ENCODE measurements around the gene MEPE. TPM values are rescaled to one million over a fixed set of nuclear protein-coding genes. Genes with fewer than 3 reads are reported as not detected.

Gene MEPE
- total RNA-seq, 1 experiment from 2014 or later, result not detected

- no TSS peak for BruUV-seq (replicated peaks)
- DNase-seq (ENCODE audit: low read depth, low spot score), result no peak
- POLR2A ChIA-PET, result no interaction called here
- intact Hi-C loops (cut with micrococcal nuclease; ENCODE audit: unreplicated experiment) (no loop called here), in situ Hi-C loops (cut with HindIII; ENCODE audit: low pct_unique_long_range_greater_than_20kb, low sequenced_read_pairs) (no loop called here)
- CTCF ChIA-PET, result no interaction called here
- ATAC-seq, result no peak
- TF ChIP-seq SIN3A (IDR thresholded peaks at IDR 0.05; ENCODE audit: borderline replicate concordance, insufficient read depth, low read depth, low read length) (no peak), POLR2AphosphoS5 (IDR thresholded peaks at IDR 0.05; ENCODE audit: low read depth, low read length) (no peak)
- TF ChIP-seq, protein P1, sequence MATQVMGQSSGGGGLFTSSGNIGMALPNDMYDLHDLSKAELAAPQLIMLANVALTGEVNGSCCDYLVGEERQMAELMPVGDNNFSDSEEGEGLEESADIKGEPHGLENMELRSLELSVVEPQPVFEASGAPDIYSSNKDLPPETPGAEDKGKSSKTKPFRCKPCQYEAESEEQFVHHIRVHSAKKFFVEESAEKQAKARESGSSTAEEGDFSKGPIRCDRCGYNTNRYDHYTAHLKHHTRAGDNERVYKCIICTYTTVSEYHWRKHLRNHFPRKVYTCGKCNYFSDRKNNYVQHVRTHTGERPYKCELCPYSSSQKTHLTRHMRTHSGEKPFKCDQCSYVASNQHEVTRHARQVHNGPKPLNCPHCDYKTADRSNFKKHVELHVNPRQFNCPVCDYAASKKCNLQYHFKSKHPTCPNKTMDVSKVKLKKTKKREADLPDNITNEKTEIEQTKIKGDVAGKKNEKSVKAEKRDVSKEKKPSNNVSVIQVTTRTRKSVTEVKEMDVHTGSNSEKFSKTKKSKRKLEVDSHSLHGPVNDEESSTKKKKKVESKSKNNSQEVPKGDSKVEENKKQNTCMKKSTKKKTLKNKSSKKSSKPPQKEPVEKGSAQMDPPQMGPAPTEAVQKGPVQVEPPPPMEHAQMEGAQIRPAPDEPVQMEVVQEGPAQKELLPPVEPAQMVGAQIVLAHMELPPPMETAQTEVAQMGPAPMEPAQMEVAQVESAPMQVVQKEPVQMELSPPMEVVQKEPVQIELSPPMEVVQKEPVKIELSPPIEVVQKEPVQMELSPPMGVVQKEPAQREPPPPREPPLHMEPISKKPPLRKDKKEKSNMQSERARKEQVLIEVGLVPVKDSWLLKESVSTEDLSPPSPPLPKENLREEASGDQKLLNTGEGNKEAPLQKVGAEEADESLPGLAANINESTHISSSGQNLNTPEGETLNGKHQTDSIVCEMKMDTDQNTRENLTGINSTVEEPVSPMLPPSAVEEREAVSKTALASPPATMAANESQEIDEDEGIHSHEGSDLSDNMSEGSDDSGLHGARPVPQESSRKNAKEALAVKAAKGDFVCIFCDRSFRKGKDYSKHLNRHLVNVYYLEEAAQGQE (IDR thresholded peaks at IDR 0.05; ENCODE audit: insufficient read depth in 1 of 2, low read depth in 2 of 2, low read length in 1 of 2), result no peak
- TF ChIP-seq, protein P2, sequence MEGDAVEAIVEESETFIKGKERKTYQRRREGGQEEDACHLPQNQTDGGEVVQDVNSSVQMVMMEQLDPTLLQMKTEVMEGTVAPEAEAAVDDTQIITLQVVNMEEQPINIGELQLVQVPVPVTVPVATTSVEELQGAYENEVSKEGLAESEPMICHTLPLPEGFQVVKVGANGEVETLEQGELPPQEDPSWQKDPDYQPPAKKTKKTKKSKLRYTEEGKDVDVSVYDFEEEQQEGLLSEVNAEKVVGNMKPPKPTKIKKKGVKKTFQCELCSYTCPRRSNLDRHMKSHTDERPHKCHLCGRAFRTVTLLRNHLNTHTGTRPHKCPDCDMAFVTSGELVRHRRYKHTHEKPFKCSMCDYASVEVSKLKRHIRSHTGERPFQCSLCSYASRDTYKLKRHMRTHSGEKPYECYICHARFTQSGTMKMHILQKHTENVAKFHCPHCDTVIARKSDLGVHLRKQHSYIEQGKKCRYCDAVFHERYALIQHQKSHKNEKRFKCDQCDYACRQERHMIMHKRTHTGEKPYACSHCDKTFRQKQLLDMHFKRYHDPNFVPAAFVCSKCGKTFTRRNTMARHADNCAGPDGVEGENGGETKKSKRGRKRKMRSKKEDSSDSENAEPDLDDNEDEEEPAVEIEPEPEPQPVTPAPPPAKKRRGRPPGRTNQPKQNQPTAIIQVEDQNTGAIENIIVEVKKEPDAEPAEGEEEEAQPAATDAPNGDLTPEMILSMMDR (IDR thresholded peaks at IDR 0.05), result no peak
- Histone ChIP-seq H3K27me3 (ENCODE audit: control insufficient read depth, insufficient read depth, low read length) (no peaks in the 10 kb centered on the region), H3K4me1 (ENCODE audit: control insufficient read depth, insufficient read depth, low read length) (no peaks in the 10 kb centered on the region), H3K36me3 (ENCODE audit: control insufficient read depth, insufficient read depth, low read length) (no peaks in the 10 kb centered on the region), H3K9me3 (ENCODE audit: control insufficient read depth, insufficient read depth, low read depth, low read length) (no peaks in the 10 kb centered on the region), H3K27ac (ENCODE audit: low read length) (no peak overlapping the region), H3K4me3 (ENCODE audit: low read depth in 2 of 2, low read length in 2 of 2) (no peak overlapping the region)
These were observed 33.3 kb downstream of the MEPE start for GRCh38 chr4:87865960-87866598.

- DNase-seq (ENCODE audit: low read depth, low spot score) (no peak), ATAC-seq (no peak)
- Histone ChIP-seq H3K4me3 (ENCODE audit: low read depth in 2 of 2, low read length in 2 of 2) (no peak overlapping the region), H3K27ac (ENCODE audit: low read length) (no peak overlapping the region), H3K4me1 (ENCODE audit: control insufficient read depth, insufficient read depth, low read length) (no peaks in the 10 kb centered on the region), H3K27me3 (ENCODE audit: control insufficient read depth, insufficient read depth, low read length) (no peaks in the 10 kb centered on the region), H3K9me3 (ENCODE audit: control insufficient read depth, insufficient read depth, low read depth, low read length) (no peaks in the 10 kb centered on the region), H3K36me3 (ENCODE audit: control insufficient read depth, insufficient read depth, low read length) (no peaks in the 10 kb centered on the region)
- in situ Hi-C loops (cut with HindIII; ENCODE audit: low pct_unique_long_range_greater_than_20kb, low sequenced_read_pairs) (no loop called here), intact Hi-C loops (cut with micrococcal nuclease; ENCODE audit: unreplicated experiment) (no loop called here)
- TF ChIP-seq, protein P1 (IDR thresholded peaks at IDR 0.05; ENCODE audit: insufficient read depth in 1 of 2, low read depth in 2 of 2, low read length in 1 of 2), result no peak
- TF ChIP-seq TCF7L2 (IDR thresholded peaks at IDR 0.05; ENCODE audit: low read depth, low read length) (no peak), SIN3A (IDR thresholded peaks at IDR 0.05; ENCODE audit: borderline replicate concordance, insufficient read depth, low read depth, low read length) (no peak), POLR2AphosphoS5 (IDR thresholded peaks at IDR 0.05; ENCODE audit: low read depth, low read length) (no peak)
- TF ChIP-seq, protein P2 (IDR thresholded peaks at IDR 0.05), result no peak
- ChIA-PET CTCF (no interaction called here), POLR2A (no interaction called here)
- no TSS peak for BruUV-seq (replicated peaks)
These were observed 35.8 kb downstream of the MEPE start for GRCh38 chr4:87868522-87868921.

Measured in Panc1 (cell line).